ENCODE results near the gene RCBTB1.
"Not testable (repeated sequence)": the region's sequence is repeated elsewhere in the genome, so short reads cannot be mapped to it uniquely, and the experiment has no call there.

RCBTB1 gene

GRCh38 chr13:49602005-49602404 is 16.6 kb upstream of the RCBTB1 start:
- DNase-seq (ENCODE audit: extremely low read depth, low read depth), result no peak
- no peak for TF ChIP-seq CTCF (IDR thresholded peaks at IDR 0.05; ENCODE audit: low read depth, low read length)

GRCh38 chr13:49597043-49597641 is 11.8 kb upstream of the RCBTB1 start:
- DNase-seq (ENCODE audit: extremely low read depth, low read depth), result no peak
- TF ChIP-seq CTCF (IDR thresholded peaks at IDR 0.05; ENCODE audit: low read depth, low read length), result no peak

GRCh38 chr13:49596221-49596620 is 10.9 kb upstream of the RCBTB1 start:
- no peak for DNase-seq (ENCODE audit: extremely low read depth, low read depth)
- TF ChIP-seq CTCF (IDR thresholded peaks at IDR 0.05; ENCODE audit: low read depth, low read length), result no peak

- no peak for DNase-seq (ENCODE audit: extremely low read depth, low read depth)
- TF ChIP-seq CTCF (IDR thresholded peaks at IDR 0.05; ENCODE audit: low read depth, low read length), result no peak
Measured at GRCh38 chr13:49594576-49594975, 9.2 kb upstream of the RCBTB1 start.

- not testable (repeated sequence) for DNase-seq (ENCODE audit: extremely low read depth, low read depth)
Measured at GRCh38 chr13:49593876-49594275, 8.5 kb upstream of the RCBTB1 start.

- DNase-seq (ENCODE audit: extremely low read depth, low read depth), result not testable (repeated sequence)
Measured at GRCh38 chr13:49590714-49591113, 5.4 kb upstream of the RCBTB1 start.

- no peak for DNase-seq (ENCODE audit: extremely low read depth, low read depth)
- TF ChIP-seq CTCF (IDR thresholded peaks at IDR 0.05; ENCODE audit: low read depth, low read length), result no peak
Measured at GRCh38 chr13:49587311-49587847, 2.0 kb upstream of the RCBTB1 start.

- TF ChIP-seq CTCF (IDR thresholded peaks at IDR 0.05; ENCODE audit: low read depth, low read length), result no peak
- DNase-seq (ENCODE audit: extremely low read depth, low read depth), result no peak
Measured at GRCh38 chr13:49586717-49587116, 1.4 kb upstream of the RCBTB1 start.
